K562 (cell line): ENCODE data around the gene CACNG5.

Experiments
- EP300 ChIP-seq: IDR thresholded peaks from 2 replicates; pipeline ENCODE4 v1.6.1; 2012; ENCODE audit warnings: low read length, improper control_type of control experiment
- SMC3 ChIP-seq: conservative IDR thresholded peaks from 2 replicates; pipeline ENCODE4 v1.6.1; 2011; ENCODE audit warnings: low read depth, low read length, improper control_type of control experiment; ENCODE audit not compliant: insufficient read depth
- SP1 ChIP-seq: sonication (generic); formaldehyde crosslinking; IDR thresholded peaks from 2 replicates; pipeline ENCODE4 v1.8.1; 2022; ENCODE audit warnings: mild to moderate bottlenecking, missing genetic modification reagents
- TF ChIP-seq, protein P1 (sequence below), 3 experiments: IDR thresholded peaks in 2 of 3; conservative IDR thresholded peaks in 1 of 3; 2 replicates each; pipeline ENCODE4 v1.5.1; 2011 to 2012; ENCODE audit warnings: low read length in 3 of 3, mild to moderate bottlenecking in 3 of 3, control low read depth in 2 of 3, improper control_type of control experiment in 1 of 3, inconsistent platforms in 1 of 3, low read depth in 1 of 3, mixed read lengths in 1 of 3, moderate library complexity in 1 of 3; ENCODE audit not compliant: insufficient read depth in 2 of 3

DNA sequence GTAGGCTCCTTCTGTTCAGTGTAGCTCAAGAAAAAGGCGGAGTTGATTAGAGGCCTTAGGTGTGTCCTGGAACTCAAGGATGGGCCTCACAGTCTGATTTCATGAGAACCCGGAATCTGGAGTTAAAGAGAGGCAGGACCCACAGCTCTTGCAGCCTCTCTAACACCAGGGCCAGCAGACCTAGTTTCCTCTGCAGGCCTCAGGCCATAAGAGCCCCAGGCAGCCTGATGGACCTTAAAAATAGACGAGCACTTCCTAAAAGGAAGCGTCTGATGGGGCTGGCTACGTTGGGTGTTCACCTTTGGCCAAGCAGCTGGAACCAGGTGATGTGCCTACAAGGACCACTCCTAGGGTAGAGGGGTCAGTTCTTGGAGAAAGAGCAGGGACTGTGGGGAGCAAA, 7.6 kb downstream of the CACNG5 start:
- TF ChIP-seq SP1 (CRISPR knock-in tag), result no peak
- TF ChIP-seq EP300, result no peak
- TF ChIP-seq SMC3, result no peak
- TF ChIP-seq, protein P1, sequence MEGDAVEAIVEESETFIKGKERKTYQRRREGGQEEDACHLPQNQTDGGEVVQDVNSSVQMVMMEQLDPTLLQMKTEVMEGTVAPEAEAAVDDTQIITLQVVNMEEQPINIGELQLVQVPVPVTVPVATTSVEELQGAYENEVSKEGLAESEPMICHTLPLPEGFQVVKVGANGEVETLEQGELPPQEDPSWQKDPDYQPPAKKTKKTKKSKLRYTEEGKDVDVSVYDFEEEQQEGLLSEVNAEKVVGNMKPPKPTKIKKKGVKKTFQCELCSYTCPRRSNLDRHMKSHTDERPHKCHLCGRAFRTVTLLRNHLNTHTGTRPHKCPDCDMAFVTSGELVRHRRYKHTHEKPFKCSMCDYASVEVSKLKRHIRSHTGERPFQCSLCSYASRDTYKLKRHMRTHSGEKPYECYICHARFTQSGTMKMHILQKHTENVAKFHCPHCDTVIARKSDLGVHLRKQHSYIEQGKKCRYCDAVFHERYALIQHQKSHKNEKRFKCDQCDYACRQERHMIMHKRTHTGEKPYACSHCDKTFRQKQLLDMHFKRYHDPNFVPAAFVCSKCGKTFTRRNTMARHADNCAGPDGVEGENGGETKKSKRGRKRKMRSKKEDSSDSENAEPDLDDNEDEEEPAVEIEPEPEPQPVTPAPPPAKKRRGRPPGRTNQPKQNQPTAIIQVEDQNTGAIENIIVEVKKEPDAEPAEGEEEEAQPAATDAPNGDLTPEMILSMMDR (IDR thresholded peaks at IDR 0.05 in 2 of 3, conservative IDR thresholded peaks at IDR 0.05 in 1 of 3; ENCODE audit: insufficient read depth in 2 of 3, low read depth in 1 of 3, low read length in 3 of 3), result no peak
